WTC11 (cell line): ENCODE data around the gene CD300E.

ENCODE experiments used
- TF ChIP-seq, protein P1 (sequence below): sonication (generic); formaldehyde crosslinking; IDR thresholded peaks from 2 replicates; pipeline ENCODE4 v1.8.1; 2022; ENCODE audit warnings: mild to moderate bottlenecking, missing genetic modification reagents, moderate library complexity, borderline replicate concordance
- TF ChIP-seq, protein P2 (sequence below): sonication (generic); formaldehyde crosslinking; IDR thresholded peaks from 2 replicates; pipeline ENCODE4 v1.8.1; 2023; ENCODE audit warnings: mild to moderate bottlenecking, missing genetic modification reagents

DNA sequence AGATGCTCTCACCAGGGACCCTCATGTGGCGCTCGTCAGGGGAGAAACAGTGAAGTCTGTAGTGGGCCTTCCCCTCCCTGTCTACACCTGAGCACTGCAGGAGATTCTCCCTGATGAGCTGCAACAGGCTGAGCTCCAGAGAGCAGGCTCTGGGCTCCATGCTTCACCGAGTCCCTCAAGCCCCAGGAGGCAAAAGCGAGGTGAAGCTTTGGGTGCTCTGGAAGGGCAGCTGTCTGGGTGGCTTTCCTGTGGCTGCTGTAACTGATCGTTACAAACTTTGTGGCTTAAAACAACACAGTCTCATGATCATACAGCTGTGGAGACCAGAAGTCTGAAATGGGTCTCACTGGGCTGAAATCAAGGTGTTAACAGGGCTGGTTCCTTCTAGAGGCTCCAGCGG lies 19.3 kb downstream of the CD300E start:
- TF ChIP-seq, protein P1, sequence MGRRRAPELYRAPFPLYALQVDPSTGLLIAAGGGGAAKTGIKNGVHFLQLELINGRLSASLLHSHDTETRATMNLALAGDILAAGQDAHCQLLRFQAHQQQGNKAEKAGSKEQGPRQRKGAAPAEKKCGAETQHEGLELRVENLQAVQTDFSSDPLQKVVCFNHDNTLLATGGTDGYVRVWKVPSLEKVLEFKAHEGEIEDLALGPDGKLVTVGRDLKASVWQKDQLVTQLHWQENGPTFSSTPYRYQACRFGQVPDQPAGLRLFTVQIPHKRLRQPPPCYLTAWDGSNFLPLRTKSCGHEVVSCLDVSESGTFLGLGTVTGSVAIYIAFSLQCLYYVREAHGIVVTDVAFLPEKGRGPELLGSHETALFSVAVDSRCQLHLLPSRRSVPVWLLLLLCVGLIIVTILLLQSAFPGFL (CRISPR knock-in tag) = no peak
- TF ChIP-seq, protein P2, sequence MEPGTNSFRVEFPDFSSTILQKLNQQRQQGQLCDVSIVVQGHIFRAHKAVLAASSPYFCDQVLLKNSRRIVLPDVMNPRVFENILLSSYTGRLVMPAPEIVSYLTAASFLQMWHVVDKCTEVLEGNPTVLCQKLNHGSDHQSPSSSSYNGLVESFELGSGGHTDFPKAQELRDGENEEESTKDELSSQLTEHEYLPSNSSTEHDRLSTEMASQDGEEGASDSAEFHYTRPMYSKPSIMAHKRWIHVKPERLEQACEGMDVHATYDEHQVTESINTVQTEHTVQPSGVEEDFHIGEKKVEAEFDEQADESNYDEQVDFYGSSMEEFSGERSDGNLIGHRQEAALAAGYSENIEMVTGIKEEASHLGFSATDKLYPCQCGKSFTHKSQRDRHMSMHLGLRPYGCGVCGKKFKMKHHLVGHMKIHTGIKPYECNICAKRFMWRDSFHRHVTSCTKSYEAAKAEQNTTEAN (CRISPR knock-in tag) = no peak
